ENCODE results near the gene INPP5J. TPM values are rescaled to one million over a fixed set of nuclear protein-coding genes. Genes with fewer than 3 reads are reported as not detected.

Gene INPP5J
- total and polyA plus RNA-seq, 12 donors, result 0.48 to 8.1 (median 2.3) TPM

DNA sequence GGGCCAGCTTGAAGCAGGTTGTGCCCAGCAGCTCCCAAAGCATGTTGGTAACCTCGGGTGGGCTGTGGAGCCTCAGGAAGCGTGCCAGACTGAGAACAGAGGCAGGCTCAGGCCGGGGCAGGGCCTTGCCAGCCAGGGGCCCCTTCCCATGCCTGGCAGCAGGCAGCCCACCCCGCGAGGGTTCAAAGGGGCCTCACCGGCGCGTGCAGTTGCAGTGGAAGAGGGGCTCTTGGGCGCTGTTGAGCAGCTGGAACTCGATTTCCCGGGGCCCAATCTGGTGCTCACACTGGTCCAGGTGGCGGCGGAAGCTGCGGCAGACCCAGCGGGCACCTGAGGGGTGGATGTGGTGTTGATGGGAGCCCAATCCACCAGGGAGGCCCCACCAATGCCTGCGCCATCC, 13.9 kb downstream of the INPP5J start:
- no peaks in the 10 kb centered on the region for H3K36me3 ChIP-seq (replicated peaks in 1 of 2)
- no peaks in the 10 kb centered on the region for H3K9me3 ChIP-seq (replicated peaks in 1 of 3)
- TF ChIP-seq POLR2A (IDR thresholded peaks at IDR 0.05), result no peak
- TF ChIP-seq, protein P1, sequence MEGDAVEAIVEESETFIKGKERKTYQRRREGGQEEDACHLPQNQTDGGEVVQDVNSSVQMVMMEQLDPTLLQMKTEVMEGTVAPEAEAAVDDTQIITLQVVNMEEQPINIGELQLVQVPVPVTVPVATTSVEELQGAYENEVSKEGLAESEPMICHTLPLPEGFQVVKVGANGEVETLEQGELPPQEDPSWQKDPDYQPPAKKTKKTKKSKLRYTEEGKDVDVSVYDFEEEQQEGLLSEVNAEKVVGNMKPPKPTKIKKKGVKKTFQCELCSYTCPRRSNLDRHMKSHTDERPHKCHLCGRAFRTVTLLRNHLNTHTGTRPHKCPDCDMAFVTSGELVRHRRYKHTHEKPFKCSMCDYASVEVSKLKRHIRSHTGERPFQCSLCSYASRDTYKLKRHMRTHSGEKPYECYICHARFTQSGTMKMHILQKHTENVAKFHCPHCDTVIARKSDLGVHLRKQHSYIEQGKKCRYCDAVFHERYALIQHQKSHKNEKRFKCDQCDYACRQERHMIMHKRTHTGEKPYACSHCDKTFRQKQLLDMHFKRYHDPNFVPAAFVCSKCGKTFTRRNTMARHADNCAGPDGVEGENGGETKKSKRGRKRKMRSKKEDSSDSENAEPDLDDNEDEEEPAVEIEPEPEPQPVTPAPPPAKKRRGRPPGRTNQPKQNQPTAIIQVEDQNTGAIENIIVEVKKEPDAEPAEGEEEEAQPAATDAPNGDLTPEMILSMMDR (IDR thresholded peaks at IDR 0.05), result no peak
- intact Hi-C loops (cut with DNase I), result no loop called here
- no peaks in the 10 kb centered on the region for H3K4me1 ChIP-seq (replicated peaks in 1 of 2)
- H3K4me3 ChIP-seq, result no peak overlapping the region
- 86 to 98% (median 88%) methylated on average over 12 to 16 of the region's 16 CpGs for WGBS, 4 donors
- no peak for DNase-seq
- no peak overlapping the region for H3K27ac ChIP-seq
- no peaks in the 10 kb centered on the region for H3K27me3 ChIP-seq

DNA sequence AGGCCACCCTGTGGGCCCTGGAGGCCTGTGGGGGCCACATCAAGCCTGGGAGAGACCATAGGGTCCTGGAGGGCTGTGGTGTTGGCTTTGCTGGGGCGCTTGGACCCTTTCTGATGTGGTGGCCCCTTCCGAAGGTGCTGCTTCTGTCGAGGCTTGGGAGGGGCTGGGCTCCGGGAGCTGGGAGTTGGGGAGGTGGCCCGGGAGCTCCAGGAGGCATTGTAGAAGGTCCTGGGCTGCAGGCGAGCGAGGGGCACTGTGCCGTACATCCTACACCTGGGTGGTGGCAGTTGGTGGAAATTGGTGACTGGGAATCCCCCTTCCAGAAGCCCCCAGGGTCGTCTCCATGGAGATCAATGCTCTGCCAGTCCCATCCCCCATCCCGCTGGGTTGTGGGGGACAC, 15.0 kb downstream of the INPP5J start:
- H3K9me3 ChIP-seq (replicated peaks in 1 of 3), result no peaks in the 10 kb centered on the region
- no peaks in the 10 kb centered on the region for H3K27me3 ChIP-seq
- intact Hi-C loops (cut with DNase I), result no loop called here
- 58 to 80% (median 72%) methylated on average over 9 to 10 of the region's 10 CpGs for WGBS, 4 donors
- TF ChIP-seq, protein P1 (IDR thresholded peaks at IDR 0.05), result no peak
- no peak for TF ChIP-seq POLR2A (IDR thresholded peaks at IDR 0.05)
- DNase-seq, result no peak
- no peak overlapping the region for H3K4me3 ChIP-seq
- H3K36me3 ChIP-seq (replicated peaks in 1 of 2), result no peaks in the 10 kb centered on the region
- no peaks in the 10 kb centered on the region for H3K4me1 ChIP-seq (replicated peaks in 1 of 2)
- no peak overlapping the region for H3K27ac ChIP-seq

DNA sequence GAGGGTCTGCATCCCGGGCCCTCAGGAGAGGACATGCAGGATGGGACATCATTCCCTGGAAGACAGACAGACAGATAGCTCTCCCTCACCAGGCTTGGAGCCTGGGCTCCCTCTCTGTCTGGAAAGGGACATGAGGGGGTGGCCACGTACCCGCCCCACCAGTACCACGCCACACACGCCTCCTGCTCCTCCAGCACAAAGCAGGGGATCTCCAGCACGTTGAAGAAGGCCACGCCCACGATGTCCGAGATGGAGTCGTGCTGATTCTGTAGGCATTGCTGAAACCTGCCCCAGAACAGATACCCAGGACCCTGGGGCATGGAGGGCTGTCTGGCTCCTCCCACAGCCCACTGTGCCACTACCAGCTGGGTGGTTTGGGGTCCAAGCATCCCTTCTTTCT, 15.4 kb downstream of the INPP5J start:
- intact Hi-C loops (cut with DNase I), result no loop called here
- Histone ChIP-seq H3K4me3 (no peak overlapping the region), H3K27ac (no peak overlapping the region), H3K36me3 (replicated peaks in 1 of 2) (no peaks in the 10 kb centered on the region), H3K4me1 (replicated peaks in 1 of 2) (no peaks in the 10 kb centered on the region), H3K27me3 (no peaks in the 10 kb centered on the region), H3K9me3 (replicated peaks in 1 of 3) (no peaks in the 10 kb centered on the region)
- no peak for DNase-seq
- no peak for TF ChIP-seq POLR2A (IDR thresholded peaks at IDR 0.05)
- TF ChIP-seq, protein P1 (IDR thresholded peaks at IDR 0.05), result no peak
- WGBS, 4 donors, result 57 to 76% (median 71%) methylated on average over 1 to 10 of the region's 10 CpGs

DNA sequence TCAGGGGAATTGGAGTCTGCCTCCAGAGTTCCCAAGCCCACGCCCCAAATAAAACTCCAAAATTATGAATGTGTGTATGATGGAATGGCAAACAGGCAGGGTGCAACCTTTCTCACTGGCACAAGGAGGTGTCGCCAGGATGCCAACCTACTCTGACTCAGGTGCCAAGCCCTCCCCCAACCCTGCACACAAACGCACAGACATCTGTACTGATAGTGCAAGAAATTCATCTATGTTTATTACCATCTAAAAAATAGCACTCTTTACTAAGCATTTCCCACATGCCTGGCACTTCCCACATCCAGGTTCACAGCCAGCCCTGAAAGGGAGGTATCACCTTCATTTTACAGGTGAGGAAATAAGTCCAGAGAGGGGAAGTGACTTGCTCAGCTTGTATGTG, 16.3 kb downstream of the INPP5J start:
- no peak for DNase-seq
- intact Hi-C loops (cut with DNase I), result no loop called here
- H3K4me3 ChIP-seq, result no peak overlapping the region
- TF ChIP-seq, protein P1 (IDR thresholded peaks at IDR 0.05), result no peak
- TF ChIP-seq POLR2A (IDR thresholded peaks at IDR 0.05), result no peak
- no peaks in the 10 kb centered on the region for H3K27me3 ChIP-seq
- H3K27ac ChIP-seq, result no peak overlapping the region
- no peaks in the 10 kb centered on the region for H3K36me3 ChIP-seq (replicated peaks in 1 of 2)
- H3K4me1 ChIP-seq (replicated peaks in 1 of 2), result no peaks in the 10 kb centered on the region
- no peaks in the 10 kb centered on the region for H3K9me3 ChIP-seq (replicated peaks in 1 of 3)
- WGBS, 4 donors, result 49 to 76% (median 61%) methylated on average over 3 of the region's 3 CpGs
